Testis (tissue), 2 donors: Measurements from ENCODE around the gene DNAJB6.

ENCODE experiments used
- CTCF ChIP-seq, 3 experiments: fragments of 450-650 bp in 2 of 3; fragments of 200-600 bp in 1 of 3; sonication (generic) in 1 of 3; IDR thresholded peaks; one replicate each; pipeline ENCODE4 v1.5.1; 2016 to 2019; ENCODE audit warnings: antibody characterized with exemption in 3 of 3, mild to moderate bottlenecking in 2 of 3, moderate library complexity in 1 of 3
- POLR2A ChIP-seq: fragments of 450-650 bp; IDR thresholded peaks from one replicate; pipeline ENCODE4 v1.6.1; 2017; ENCODE audit warnings: antibody characterized with exemption, mild to moderate bottlenecking, moderate library complexity

DNA sequence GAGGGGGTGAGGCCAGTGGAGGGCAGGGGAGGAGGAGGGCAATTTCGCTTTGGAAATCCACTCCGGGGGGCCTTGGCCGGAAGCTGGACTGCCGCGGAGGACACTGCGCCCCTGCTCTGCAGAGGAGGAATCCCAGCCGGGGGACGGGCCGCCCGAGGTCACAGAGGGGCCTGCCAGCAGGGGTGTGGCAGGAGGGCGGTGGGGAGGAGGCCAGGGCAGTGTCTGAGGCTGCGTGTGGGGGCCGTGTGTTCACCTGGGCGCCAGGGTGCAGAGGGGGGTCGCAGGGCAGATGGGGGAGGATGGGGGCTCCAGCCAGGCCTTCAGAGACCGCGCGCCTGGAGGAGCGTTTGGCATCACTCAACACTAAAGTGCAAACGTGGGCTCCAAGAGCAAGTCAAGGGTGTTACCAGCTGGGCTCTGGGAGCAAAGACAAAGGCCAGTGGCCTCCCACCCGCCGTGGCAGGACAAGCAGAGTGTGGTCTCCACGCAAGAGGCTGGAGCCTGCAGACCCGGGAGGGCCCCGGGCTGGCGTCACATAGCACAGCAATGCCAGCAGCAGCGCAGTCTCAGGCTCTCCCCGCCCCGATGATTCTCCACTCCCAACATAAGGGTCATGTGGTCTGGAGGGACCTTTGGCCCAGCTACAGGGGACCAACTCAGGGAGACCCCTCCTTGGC, 45.3 kb upstream of the DNAJB6 start:
- TF ChIP-seq CTCF (IDR thresholded peaks at IDR 0.05) (no peak), POLR2A (no peak)
